Kidney (tissue), 14 donors: ENCODE data around the gene GPR85. TPM values are rescaled to one million over a fixed set of nuclear protein-coding genes. Genes with fewer than 3 reads are reported as not detected.

Source experiments
- DNase-seq, 5 donors: peaks; one replicate each; pipeline ENCODE4 v3.0.0-alpha.2; 2013 to 2020
- FAIRE-seq: peaks from 2 replicates; lab custom pipeline; 2012; peaks lifted over from hg19 to GRCh38; lab: Jason Lieb, UNC
- H3K27ac ChIP-seq, 2 donors: one replicate each; pipeline ENCODE4 v1.7.0; 2013; ENCODE audit warnings: low read depth in 2 of 2, low read length in 2 of 2, inconsistent platforms in 1 of 2
- H3K27me3 ChIP-seq: one replicate; pipeline ENCODE4 v1.7.1; 2013; ENCODE audit warnings: low read length, inconsistent platforms; ENCODE audit not compliant: control insufficient read depth, insufficient read depth
- H3K36me3 ChIP-seq, 3 donors: one replicate each; pipeline versions ENCODE4 v1.7.0 to v1.7.1; 2013; ENCODE audit warnings: low read length in 3 of 3, control low read depth in 1 of 3, inconsistent platforms in 1 of 3; ENCODE audit not compliant: insufficient read depth in 3 of 3, control insufficient read depth in 2 of 3
- H3K4me1 ChIP-seq, 3 donors: one replicate each; pipeline versions ENCODE4 v1.7.0 to v1.7.1; 2013; ENCODE audit warnings: low read length in 3 of 3, inconsistent platforms in 1 of 3, low read depth in 1 of 3; ENCODE audit not compliant: control insufficient read depth in 2 of 3, insufficient read depth in 2 of 3
- H3K4me3 ChIP-seq, 3 donors: one replicate each; pipeline versions ENCODE4 v1.7.0 to v1.8.1; 2013; ENCODE audit warnings: low read length in 3 of 3, control low read depth in 1 of 3, inconsistent platforms in 1 of 3
- H3K9ac ChIP-seq, 3 donors: one replicate each; pipeline versions ENCODE4 v1.7.0 to v1.7.1; 2013; ENCODE audit warnings: low read length in 3 of 3, control low read depth in 1 of 3, inconsistent platforms in 1 of 3
- H3K9me3 ChIP-seq, 3 donors: one replicate each; pipeline versions ENCODE4 v1.7.0 to v1.7.1; 2013; ENCODE audit warnings: low read length in 3 of 3, control low read depth in 1 of 3, inconsistent platforms in 1 of 3; ENCODE audit not compliant: control insufficient read depth in 2 of 3, insufficient read depth in 1 of 3
- intact Hi-C: fragments of 100-400 bp; cut with DNase I; formaldehyde crosslinking; loops from one replicate; pipeline ENCODE4 v1.11.1; 2022
- polyA plus RNA-seq: library from polyadenylated mRNA; stranded (reverse); fragments of 350-450 nt; fragmentation: Illumina TruSeq; extraction: RNeasy Lipid Tissue Mini Kit (QIAGEN cat#74804); gene quantifications from one replicate; pipeline ENCODE4 v1.2.3, GENCODE V29; 2014; ENCODE audit warnings: low read depth, low replicate concordance; ENCODE audit not compliant: insufficient read depth
- total RNA-seq: library from RNA; stranded (reverse); fragmentation: NEBNext Ultra II Directional; extraction: Animal tissue kit (Norgen Biotek cat#: 25700); gene quantifications from one replicate; pipeline ENCODE4 v1.2.1, GENCODE V29; 2021
- TF ChIP-seq, protein P1 (sequence below): IDR thresholded peaks from 3 replicates; pipeline ENCODE4 v1.5.1; 2012; ENCODE audit warnings: mild to moderate bottlenecking, moderate library complexity, borderline replicate concordance; ENCODE audit not compliant: insufficient read depth; ENCODE audit errors: extremely low read depth
- donor health status: control.
- donor health status: control.
- donor health status: control.
- donor health status: control.
- donor health status: control.
- donor health status: DM: yes; HTN: yes; CAD: no.
- donor health status: Normal renal cell carcinoma (clear cell type).

GPR85 gene
- total and polyA plus RNA-seq, 2 donors from 2014 or later = 0.31 to 0.65 TPM

DNA sequence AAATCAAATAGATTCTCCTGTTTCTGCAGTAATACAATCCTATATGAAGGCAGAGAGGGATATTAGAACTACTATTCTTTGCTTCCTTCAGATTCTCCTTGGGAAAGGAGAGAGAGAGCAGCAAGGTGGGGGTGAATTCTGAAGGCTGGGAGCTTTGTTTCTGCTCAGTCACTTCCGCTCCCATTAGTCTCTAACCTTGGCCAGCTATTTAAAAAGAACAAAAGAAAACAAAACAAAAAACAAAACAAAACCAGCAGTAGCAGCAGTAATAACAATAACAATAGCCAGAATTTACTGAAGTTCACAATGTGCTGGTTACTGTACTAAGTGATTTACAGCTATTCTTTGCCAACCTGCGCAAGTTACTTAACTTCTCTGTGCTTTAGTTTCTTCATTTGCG, 9.9 kb downstream of the GPR85 start:
- no peak overlapping the region for H3K27ac ChIP-seq
- no peaks in the 10 kb centered on the region for H3K27me3 ChIP-seq
- FAIRE-seq (no peak), DNase-seq (no peak)
- H3K36me3 ChIP-seq = no peaks in the 10 kb centered on the region
- intact Hi-C loops = no loop called here
- TF ChIP-seq, protein P1, sequence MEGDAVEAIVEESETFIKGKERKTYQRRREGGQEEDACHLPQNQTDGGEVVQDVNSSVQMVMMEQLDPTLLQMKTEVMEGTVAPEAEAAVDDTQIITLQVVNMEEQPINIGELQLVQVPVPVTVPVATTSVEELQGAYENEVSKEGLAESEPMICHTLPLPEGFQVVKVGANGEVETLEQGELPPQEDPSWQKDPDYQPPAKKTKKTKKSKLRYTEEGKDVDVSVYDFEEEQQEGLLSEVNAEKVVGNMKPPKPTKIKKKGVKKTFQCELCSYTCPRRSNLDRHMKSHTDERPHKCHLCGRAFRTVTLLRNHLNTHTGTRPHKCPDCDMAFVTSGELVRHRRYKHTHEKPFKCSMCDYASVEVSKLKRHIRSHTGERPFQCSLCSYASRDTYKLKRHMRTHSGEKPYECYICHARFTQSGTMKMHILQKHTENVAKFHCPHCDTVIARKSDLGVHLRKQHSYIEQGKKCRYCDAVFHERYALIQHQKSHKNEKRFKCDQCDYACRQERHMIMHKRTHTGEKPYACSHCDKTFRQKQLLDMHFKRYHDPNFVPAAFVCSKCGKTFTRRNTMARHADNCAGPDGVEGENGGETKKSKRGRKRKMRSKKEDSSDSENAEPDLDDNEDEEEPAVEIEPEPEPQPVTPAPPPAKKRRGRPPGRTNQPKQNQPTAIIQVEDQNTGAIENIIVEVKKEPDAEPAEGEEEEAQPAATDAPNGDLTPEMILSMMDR = no peak
- H3K9me3 ChIP-seq = no peaks in the 10 kb centered on the region
- no peaks in the 10 kb centered on the region for H3K4me1 ChIP-seq
- no peak overlapping the region for H3K9ac ChIP-seq
- no peak overlapping the region for H3K4me3 ChIP-seq

DNA sequence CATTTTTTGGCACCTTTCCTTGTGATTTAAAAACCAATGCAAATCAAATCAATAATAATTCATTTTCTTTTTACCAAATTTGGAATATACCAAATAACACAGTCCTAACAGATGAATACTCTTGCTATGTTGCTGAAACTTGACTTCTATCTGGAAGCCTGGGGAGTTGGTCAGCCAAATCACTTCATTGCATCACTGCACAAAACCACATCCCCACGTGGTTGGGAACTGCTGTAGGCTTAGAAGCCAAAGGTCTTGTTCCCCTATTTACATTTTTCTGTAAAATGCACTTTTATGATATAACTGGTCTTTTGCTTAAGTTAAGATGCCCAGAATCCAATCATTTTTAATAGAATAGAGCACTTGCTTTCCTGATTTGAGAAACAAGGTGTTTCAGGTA, 15.2 kb downstream of the GPR85 start:
- no peaks in the 10 kb centered on the region for H3K36me3 ChIP-seq
- FAIRE-seq = no peak
- intact Hi-C loops = no loop called here
- H3K4me1 ChIP-seq = no peaks in the 10 kb centered on the region
- no peaks in the 10 kb centered on the region for H3K27me3 ChIP-seq
- H3K27ac ChIP-seq = no peak overlapping the region
- H3K4me3 ChIP-seq = no peak overlapping the region
- no peak overlapping the region for H3K9ac ChIP-seq
- TF ChIP-seq, protein P1 = no peak
- no peaks in the 10 kb centered on the region for H3K9me3 ChIP-seq
- no peak for DNase-seq

DNA sequence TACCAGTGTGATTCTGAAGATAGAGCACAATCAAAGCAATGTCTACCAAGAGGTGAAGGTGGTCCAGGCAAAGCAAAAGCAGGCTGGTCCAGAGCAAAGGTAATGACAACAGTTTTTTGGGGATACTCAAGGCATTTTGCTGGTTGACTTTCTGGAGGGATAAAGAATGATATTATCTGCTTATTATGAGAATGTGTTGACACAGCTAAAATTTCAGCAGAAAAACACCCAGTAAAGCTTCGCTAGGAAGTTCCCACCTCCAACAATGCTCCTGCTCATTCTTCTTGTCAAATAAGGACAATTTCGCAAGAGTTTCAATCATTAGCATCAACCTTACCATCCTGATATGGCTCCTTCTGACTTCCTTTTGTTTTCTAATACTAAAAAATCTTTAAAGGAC, 24.1 kb downstream of the GPR85 start:
- no peaks in the 10 kb centered on the region for H3K9me3 ChIP-seq
- intact Hi-C loops = no loop called here
- no peak for DNase-seq
- no peaks in the 10 kb centered on the region for H3K27me3 ChIP-seq
- no peak overlapping the region for H3K9ac ChIP-seq
- no peak for FAIRE-seq
- no peaks in the 10 kb centered on the region for H3K4me1 ChIP-seq
- TF ChIP-seq, protein P1 = no peak
- no peak overlapping the region for H3K4me3 ChIP-seq
- H3K36me3 ChIP-seq = no peaks in the 10 kb centered on the region
- no peak overlapping the region for H3K27ac ChIP-seq

DNA sequence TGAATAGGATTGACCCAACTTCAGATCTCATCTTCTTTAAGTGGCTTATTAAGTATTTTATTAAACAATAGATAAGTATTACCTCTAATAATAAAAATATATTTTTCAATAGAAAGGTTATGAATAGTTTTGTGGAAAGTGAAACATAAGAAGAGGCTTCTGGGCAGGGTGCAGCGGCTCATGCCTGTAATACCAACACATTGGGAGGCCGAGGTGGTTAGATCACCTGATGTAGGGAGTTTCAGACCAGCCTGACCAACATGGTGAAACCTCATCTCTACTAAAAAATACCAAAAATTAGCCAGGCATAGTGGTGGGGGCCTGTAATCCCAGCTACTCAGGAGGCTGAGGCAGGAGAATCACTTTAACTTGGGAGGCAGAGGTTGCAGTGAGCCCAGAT, 26.5 kb downstream of the GPR85 start:
- no peaks in the 10 kb centered on the region for H3K27me3 ChIP-seq
- no peaks in the 10 kb centered on the region for H3K36me3 ChIP-seq
- DNase-seq = no peak
- H3K4me3 ChIP-seq = no peak overlapping the region
- no peak for FAIRE-seq
- H3K4me1 ChIP-seq = no peaks in the 10 kb centered on the region
- no peaks in the 10 kb centered on the region for H3K9me3 ChIP-seq
- H3K9ac ChIP-seq = no peak overlapping the region
- H3K27ac ChIP-seq = no peak overlapping the region
- TF ChIP-seq, protein P1 = no peak
- intact Hi-C loops = no loop called here
